Thoracic aorta (tissue), 2 donors: ENCODE data around the gene AKR1E2. TPM values are rescaled to one million over a fixed set of nuclear protein-coding genes. Genes with fewer than 3 reads are reported as not detected.

ENCODE experiments used
- ATAC-seq: fragments of 150-250 bp; one replicate; pipeline ENCODE4 v1.8.0; 2017; ENCODE audit warnings: low read depth; ENCODE audit not compliant: insufficient number of reproducible peaks, low FRiP score
- DNase-seq: peaks from one replicate; pipeline ENCODE4 v3.0.0-alpha.2; 2020; ENCODE audit warnings: low spot score
- H3K27ac ChIP-seq, 2 donors: fragments of 200-600 bp; sonication (generic); 1 replicate in 1 of 2; 2 replicates in 1 of 2; pipeline ENCODE4 v1.5.1; 2016; ENCODE audit warnings: mild to moderate bottlenecking in 2 of 2, moderate library complexity in 2 of 2
- H3K27me3 ChIP-seq: fragments of 200-600 bp; sonication (generic); replicated peaks from 2 replicates; pipeline ENCODE4 v1.6.0; 2016; ENCODE audit warnings: mild to moderate bottlenecking; ENCODE audit not compliant: insufficient read depth
- H3K36me3 ChIP-seq: fragments of 200-600 bp; sonication (generic); one replicate; pipeline ENCODE4 v1.5.1; 2016
- H3K4me1 ChIP-seq, 2 donors: fragments of 200-600 bp; sonication (generic); 1 replicate in 1 of 2; 2 replicates in 1 of 2; pipeline versions ENCODE4 v1.5.1 to v1.6.0; 2016; ENCODE audit warnings: low read depth in 2 of 2, mild to moderate bottlenecking in 1 of 2; ENCODE audit not compliant: control insufficient read depth in 1 of 2
- H3K4me3 ChIP-seq: fragments of 200-600 bp; sonication (generic); 2 replicates; pipeline ENCODE4 v1.5.1; 2016; ENCODE audit warnings: mild to moderate bottlenecking
- H3K9me3 ChIP-seq: fragments of 200-600 bp; sonication (generic); 2 replicates; pipeline ENCODE4 v1.5.1; 2016
- CTCF ChIP-seq: fragments of 200-600 bp; sonication (generic); IDR thresholded peaks from one replicate; pipeline ENCODE4 v1.5.1; 2019; ENCODE audit warnings: antibody characterized with exemption
- total RNA-seq, 2 donors: library from RNA; depleted of rRNA; stranded (reverse); fragments of >200 nt; gene quantifications; one replicate each; pipeline versions ENCODE4 v1.1.0 to v1.2.3, GENCODE V29; 2016

The AKR1E2 gene
- total RNA-seq, 2 donors from 2014 or later = 11.1 to 17.6 TPM

DNA sequence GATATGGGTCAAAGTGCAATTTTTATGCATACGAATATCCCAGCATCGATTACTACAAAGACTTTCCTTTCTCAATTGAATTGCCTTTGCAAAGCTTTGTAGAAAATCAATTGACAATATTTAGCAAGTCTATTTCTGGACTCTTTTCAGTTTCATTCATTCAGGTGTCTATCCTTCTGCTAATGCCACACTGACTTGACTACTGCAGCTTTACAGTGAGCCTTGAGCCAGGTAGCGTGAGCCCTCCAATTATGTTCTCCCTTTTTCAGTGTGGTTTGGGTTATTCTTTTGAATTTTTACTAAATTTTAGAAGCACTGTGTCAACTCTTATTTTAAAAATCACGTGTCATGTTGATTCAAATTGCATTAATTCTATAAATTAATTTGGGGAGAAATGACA, 19.5 kb upstream of the AKR1E2 start:
- Histone ChIP-seq H3K4me3 (no peak overlapping the region), H3K4me1 (no peaks in the 10 kb centered on the region), H3K9me3 (no peaks in the 10 kb centered on the region), H3K27me3 (no peaks in the 10 kb centered on the region), H3K27ac (no peak overlapping the region), H3K36me3 (no peaks in the 10 kb centered on the region)
- no peak for TF ChIP-seq CTCF
- no peak for DNase-seq
- ATAC-seq = no peak

GRCh38 chr10:4807761-4808507, 18.1 kb upstream of the AKR1E2 start:
- no peak overlapping the region for H3K27ac ChIP-seq
- no peaks in the 10 kb centered on the region for H3K4me1 ChIP-seq
- no peak for TF ChIP-seq CTCF
- H3K4me3 ChIP-seq = no peak overlapping the region
- DNase-seq (no peak), ATAC-seq (no peak)
- no peaks in the 10 kb centered on the region for H3K36me3 ChIP-seq
- no peaks in the 10 kb centered on the region for H3K9me3 ChIP-seq
- no peaks in the 10 kb centered on the region for H3K27me3 ChIP-seq

- Histone ChIP-seq H3K4me3 (no peak overlapping the region), H3K27ac (no peak overlapping the region)
Measured at GRCh38 chr10:4809156-4809555, 16.9 kb upstream of the AKR1E2 start.

GRCh38 chr10:4810092-4810491, 15.9 kb upstream of the AKR1E2 start:
- no peak for ATAC-seq
- no peak for TF ChIP-seq CTCF
- H3K4me3 ChIP-seq = no peak overlapping the region
- no peak for DNase-seq
- H3K9me3 ChIP-seq = no peaks in the 10 kb centered on the region
- H3K27me3 ChIP-seq = no peaks in the 10 kb centered on the region
- no peak overlapping the region for H3K27ac ChIP-seq
- H3K36me3 ChIP-seq = no peaks in the 10 kb centered on the region
- no peaks in the 10 kb centered on the region for H3K4me1 ChIP-seq

More at GRCh38 chr10:4809156-4809555, 16.9 kb upstream of the AKR1E2 start:
- H3K27me3 ChIP-seq = no peaks in the 10 kb centered on the region
- H3K4me1 ChIP-seq = no peaks in the 10 kb centered on the region
- no peak for ATAC-seq
- H3K9me3 ChIP-seq = no peaks in the 10 kb centered on the region
- no peak for TF ChIP-seq CTCF
- no peaks in the 10 kb centered on the region for H3K36me3 ChIP-seq
- DNase-seq = no peak

GRCh38 chr10:4812046-4812445, 14.0 kb upstream of the AKR1E2 start:
- H3K36me3 ChIP-seq = no peaks in the 10 kb centered on the region
- ATAC-seq (no peak), DNase-seq (no peak)
- H3K9me3 ChIP-seq = no peaks in the 10 kb centered on the region
- no peaks in the 10 kb centered on the region for H3K4me1 ChIP-seq
- no peak for TF ChIP-seq CTCF
- H3K27ac ChIP-seq = no peak overlapping the region
- no peaks in the 10 kb centered on the region for H3K27me3 ChIP-seq
- H3K4me3 ChIP-seq = no peak overlapping the region
